H1 (cell line): ENCODE data around the gene MSANTD2. TPM values are rescaled to one million over a fixed set of nuclear protein-coding genes. Genes with fewer than 3 reads are reported as not detected.

Experiments used
- CTCF ChIA-PET: fragments of 300-600 bp; sonication (Branson Sonifier 250); formaldehyde crosslinking; loops from one replicate; lab custom pipeline; 2021; ENCODE audit not compliant: partially characterized antibody; lab: Charles Lee
- POLR2A ChIA-PET: fragments of 300-600 bp; sonication (Branson Sonifier 250); formaldehyde crosslinking; loops from one replicate; lab custom pipeline; 2021; ENCODE audit warnings: inconsistent platforms; ENCODE audit not compliant: partially characterized antibody; lab: Charles Lee
- DNase-seq, 2 experiments: peaks; one replicate each; pipeline versions ENCODE4 v3.0.0 to v3.0.0-alpha.2; 2010 to 2022; ENCODE audit warnings: low spot score in 2 of 2, low read depth in 1 of 2, mixed read lengths in 1 of 2
- FAIRE-seq: peaks from 2 replicates; lab custom pipeline; 2011; peaks lifted over from hg19 to GRCh38; lab: Jason Lieb, UNC
- H2AFZ ChIP-seq: 2 replicates; pipeline ENCODE4 v1.8.1; 2012; ENCODE audit warnings: low read length, inconsistent platforms
- H2AK5ac ChIP-seq: 2 replicates; pipeline ENCODE4 v1.6.1; 2013; ENCODE audit warnings: low read depth, low read length
- H2BK120ac ChIP-seq: replicated peaks from 2 replicates; pipeline ENCODE3; 2013; ENCODE audit warnings: low read depth, low read length, inconsistent platforms
- H2BK12ac ChIP-seq: 2 replicates; pipeline ENCODE4 v1.6.1; 2013; ENCODE audit warnings: low read depth, low read length
- H2BK15ac ChIP-seq: 2 replicates; pipeline ENCODE4 v1.6.1; 2013; ENCODE audit warnings: low read length
- H2BK20ac ChIP-seq: 2 replicates; pipeline ENCODE4 v1.6.1; 2013; ENCODE audit warnings: low read length
- H2BK5ac ChIP-seq: 2 replicates; pipeline ENCODE4 v1.6.1; 2013; ENCODE audit warnings: low read depth, low read length
- H3K14ac ChIP-seq: 2 replicates; pipeline ENCODE4 v1.6.1; 2013; ENCODE audit warnings: inconsistent platforms; ENCODE audit not compliant: insufficient read length
- H3K18ac ChIP-seq: 2 replicates; pipeline ENCODE4 v1.6.1; 2013; ENCODE audit warnings: low read length; ENCODE audit errors: extremely low read depth
- H3K23ac ChIP-seq: 2 replicates; pipeline ENCODE4 v1.6.1; 2013; ENCODE audit warnings: inconsistent platforms; ENCODE audit not compliant: insufficient read length
- H3K23me2 ChIP-seq: 2 replicates; pipeline ENCODE4 v1.6.1; 2013; ENCODE audit warnings: low read depth, low read length
- H3K27ac ChIP-seq: 2 replicates; pipeline ENCODE4 v1.6.1; 2011; ENCODE audit warnings: low read depth, low read length, inconsistent platforms
- H3K27me3 ChIP-seq, 4 experiments: replicated peaks in 1 of 4; 1 replicate in 1 of 4; 2 replicates in 3 of 4; pipeline versions ENCODE4 v1.6.1 to v1.8.1; 2011 to 2013; ENCODE audit warnings: low read length in 3 of 4, mild to moderate bottlenecking in 3 of 4, inconsistent platforms in 2 of 4, mixed read lengths in 2 of 4, moderate library complexity in 1 of 4; ENCODE audit not compliant: control insufficient read depth in 3 of 4, insufficient read depth in 3 of 4; ENCODE audit errors: extremely low read depth in 1 of 4
- H3K36me3 ChIP-seq, 4 experiments: 2 replicates each; pipeline versions ENCODE4 v1.6.1 to v1.8.1; 2011 to 2013; ENCODE audit warnings: mild to moderate bottlenecking in 4 of 4, low read length in 3 of 4, moderate library complexity in 2 of 4, control low read depth in 1 of 4, inconsistent platforms in 1 of 4; ENCODE audit not compliant: insufficient read depth in 4 of 4, control insufficient read depth in 2 of 4
- H3K4ac ChIP-seq: replicated peaks from 2 replicates; pipeline ENCODE3; 2013; ENCODE audit warnings: low read length, low read depth, mixed read lengths, inconsistent platforms; ENCODE audit not compliant: insufficient read length
- H3K4me1 ChIP-seq, 4 experiments: replicated peaks in 1 of 4; 1 replicate in 1 of 4; 2 replicates in 3 of 4; pipeline versions ENCODE4 v1.6.1 to v1.8.1; 2011 to 2013; ENCODE audit warnings: low read length in 3 of 4, inconsistent platforms in 2 of 4, mixed read lengths in 1 of 4; ENCODE audit not compliant: insufficient read depth in 4 of 4, control insufficient read depth in 3 of 4
- H3K4me2 ChIP-seq, 2 experiments: 2 replicates each; pipeline versions ENCODE4 v1.6.1 to v1.8.1; 2011 to 2013; ENCODE audit warnings: low read depth in 2 of 2, low read length in 2 of 2, control low read depth in 1 of 2, inconsistent platforms in 1 of 2, mild to moderate bottlenecking in 1 of 2; ENCODE audit not compliant: insufficient read depth in 1 of 2
- H3K4me3 ChIP-seq, 4 experiments: fragments of 200-600, 300-600 bp in 1 of 4; sonication (generic), shearing (Covaris generic), sonication (Bioruptor Twin) in 1 of 4; 2 replicates each; pipeline versions ENCODE4 v1.5.1 to v1.8.1; 2011 to 2016; ENCODE audit warnings: low read length in 4 of 4, low read depth in 3 of 4, control low read depth in 2 of 4, inconsistent platforms in 2 of 4, mild to moderate bottlenecking in 2 of 4, mixed read lengths in 1 of 4, moderate library complexity in 1 of 4; ENCODE audit not compliant: insufficient read depth in 2 of 4; ENCODE audit errors: extremely low read depth in 1 of 4
- H3K56ac ChIP-seq: replicated peaks from 2 replicates; pipeline ENCODE3; 2013; ENCODE audit warnings: low read depth, mild to moderate bottlenecking, mixed read lengths, low read length, inconsistent platforms; ENCODE audit not compliant: insufficient read length
- H3K79me1 ChIP-seq: 2 replicates; pipeline ENCODE4 v1.6.1; 2013; ENCODE audit warnings: low read depth, low read length, control low read depth
- H3K79me2 ChIP-seq, 2 experiments: 2 replicates each; pipeline versions ENCODE4 v1.6.1 to v1.8.1; 2012 to 2013; ENCODE audit warnings: low read length in 2 of 2, mild to moderate bottlenecking in 2 of 2, inconsistent platforms in 1 of 2; ENCODE audit not compliant: insufficient read depth in 2 of 2, control insufficient read depth in 1 of 2
- H3K9ac ChIP-seq, 4 experiments: replicated peaks in 1 of 4; 1 replicate in 1 of 4; 2 replicates in 3 of 4; pipeline versions ENCODE4 v1.6.1 to v1.8.1; 2011 to 2013; ENCODE audit warnings: low read depth in 3 of 4, low read length in 3 of 4, control low read depth in 2 of 4, mild to moderate bottlenecking in 2 of 4, moderate library complexity in 2 of 4, inconsistent platforms in 1 of 4; ENCODE audit errors: extremely low read depth in 1 of 4
- H3K9me3 ChIP-seq, 2 experiments: 2 replicates each; pipeline versions ENCODE4 v1.6.1 to v1.8.1; 2012 to 2013; ENCODE audit warnings: mild to moderate bottlenecking in 2 of 2, moderate library complexity in 2 of 2, control low read depth in 1 of 2, inconsistent platforms in 1 of 2, low read depth in 1 of 2, low read length in 1 of 2, mixed read lengths in 1 of 2; ENCODE audit not compliant: insufficient read depth in 2 of 2
- H4K20me1 ChIP-seq, 2 experiments: replicated peaks in 1 of 2; 2 replicates each; pipeline versions ENCODE3 to v1.8.1; 2011 to 2013; ENCODE audit warnings: inconsistent platforms in 2 of 2, low read length in 2 of 2, mild to moderate bottlenecking in 1 of 2; ENCODE audit not compliant: insufficient read depth in 2 of 2, control insufficient read depth in 1 of 2
- H4K5ac ChIP-seq: 2 replicates; pipeline ENCODE4 v1.6.1; 2013; ENCODE audit warnings: low read length, low read depth, mixed read lengths, inconsistent platforms; ENCODE audit not compliant: insufficient read length
- H4K8ac ChIP-seq: 2 replicates; pipeline ENCODE4 v1.8.0; 2013; ENCODE audit warnings: mild to moderate bottlenecking, moderate library complexity, low read length, inconsistent platforms; ENCODE audit not compliant: insufficient read depth; ENCODE audit errors: extremely low read depth
- H4K91ac ChIP-seq: replicated peaks from 2 replicates; pipeline ENCODE3; 2013; ENCODE audit warnings: low read length, mixed read lengths, inconsistent platforms; ENCODE audit not compliant: insufficient read length
- ASH2L ChIP-seq: fragments of 200-600, 300-600 bp; sonication (generic); IDR thresholded peaks from one replicate; pipeline ENCODE4 v1.7.1; 2017; ENCODE audit warnings: low read length
- CBX8 ChIP-seq: fragments of 300-800, 300-1000 bp; sonication (generic); IDR thresholded peaks from 2 replicates; pipeline ENCODE4 v1.7.1; 2016; ENCODE audit warnings: low read depth, low read length, borderline replicate concordance
- RAD21 ChIP-seq, 2 experiments: IDR thresholded peaks in 1 of 2; conservative IDR thresholded peaks in 1 of 2; 2 replicates each; pipeline ENCODE4 v1.6.1; 2011; ENCODE audit warnings: low read depth in 2 of 2, low read length in 2 of 2, improper control_type of control experiment in 1 of 2, inconsistent platforms in 1 of 2, mild to moderate bottlenecking in 1 of 2, moderate library complexity in 1 of 2
- RNF2 ChIP-seq: fragments of 200-900, 300-1000 bp; sonication (generic); IDR thresholded peaks from 2 replicates; pipeline ENCODE4 v1.7.1; 2016; ENCODE audit warnings: borderline replicate concordance, low read depth, mild to moderate bottlenecking, antibody characterized with exemption, low read length; ENCODE audit not compliant: poor library complexity, severe bottlenecking; ENCODE audit errors: missing control alignments
- SAP30 ChIP-seq: fragments of 300-600 bp; sonication (generic); IDR thresholded peaks from 2 replicates; pipeline ENCODE4 v1.7.1; 2012; ENCODE audit warnings: low read length, moderate library complexity, mild to moderate bottlenecking, inconsistent platforms; ENCODE audit not compliant: insufficient read depth, insufficient replicate concordance
- SUZ12 ChIP-seq: fragments of 200-600 bp; sonication (generic); IDR thresholded peaks from 2 replicates; pipeline ENCODE4 v1.6.1; 2012; ENCODE audit warnings: mild to moderate bottlenecking, inconsistent platforms, low read length, moderate library complexity, mixed read lengths
- WGBS, 2 experiments: shearing (Covaris generic) in 1 of 2; methylation state at CpG; one replicate each; pipeline versions ENCODE4 v1.1.6 to v1.1.7; 2013 to 2015; ENCODE audit warnings: low lambda C conversion rate in 2 of 2, mixed read lengths in 2 of 2, inconsistent platforms in 1 of 2, low coverage in 1 of 2, missing lambda C conversion rate in 1 of 2; ENCODE audit not compliant: insufficient replicate concordance in 2 of 2, insufficient coverage in 1 of 2, insufficient read length in 1 of 2; ENCODE audit errors: extremely low coverage in 1 of 2, missing lambda C conversion rate in 1 of 2; 5-methylcytosine and 5-hydroxymethylcytosine counted together
- polyA plus RNA-seq, 7 experiments: library from polyadenylated mRNA; depleted of rRNA in 3 of 7; stranded (reverse) in 5 of 7; unstranded in 2 of 7; fragments of >200 nt in 5 of 7; fragments of 200-250 nt in 2 of 7; gene quantifications; 1 replicate in 5 of 7; 2 replicates in 1 of 7; 4 replicates in 1 of 7; pipeline versions ENCODE4 v1.2.1 to v1.2.3, GENCODE V29; 2011 to 2013; ENCODE audit warnings: missing spikeins in 2 of 7, mixed read lengths in 2 of 7
- total RNA-seq: library from RNA; stranded (reverse); fragmentation: NEBNext Ultra II Directional; extraction: Animal tissue kit (Norgen Biotek cat#: 25700); gene quantifications from 2 replicates; pipeline ENCODE4 v1.2.1, GENCODE V29; 2021
- TF ChIP-seq, protein P1 (sequence below): IDR thresholded peaks from 2 replicates; pipeline ENCODE4 v1.6.1; 2011; ENCODE audit warnings: low read length, improper control_type of control experiment

Gene MSANTD2
- total and polyA plus RNA-seq, 2 of the 8 experiments (the other 6 are each of a cell fraction or from before 2014, with no cell fraction given) = 8.2 to 15.9 TPM

DNA sequence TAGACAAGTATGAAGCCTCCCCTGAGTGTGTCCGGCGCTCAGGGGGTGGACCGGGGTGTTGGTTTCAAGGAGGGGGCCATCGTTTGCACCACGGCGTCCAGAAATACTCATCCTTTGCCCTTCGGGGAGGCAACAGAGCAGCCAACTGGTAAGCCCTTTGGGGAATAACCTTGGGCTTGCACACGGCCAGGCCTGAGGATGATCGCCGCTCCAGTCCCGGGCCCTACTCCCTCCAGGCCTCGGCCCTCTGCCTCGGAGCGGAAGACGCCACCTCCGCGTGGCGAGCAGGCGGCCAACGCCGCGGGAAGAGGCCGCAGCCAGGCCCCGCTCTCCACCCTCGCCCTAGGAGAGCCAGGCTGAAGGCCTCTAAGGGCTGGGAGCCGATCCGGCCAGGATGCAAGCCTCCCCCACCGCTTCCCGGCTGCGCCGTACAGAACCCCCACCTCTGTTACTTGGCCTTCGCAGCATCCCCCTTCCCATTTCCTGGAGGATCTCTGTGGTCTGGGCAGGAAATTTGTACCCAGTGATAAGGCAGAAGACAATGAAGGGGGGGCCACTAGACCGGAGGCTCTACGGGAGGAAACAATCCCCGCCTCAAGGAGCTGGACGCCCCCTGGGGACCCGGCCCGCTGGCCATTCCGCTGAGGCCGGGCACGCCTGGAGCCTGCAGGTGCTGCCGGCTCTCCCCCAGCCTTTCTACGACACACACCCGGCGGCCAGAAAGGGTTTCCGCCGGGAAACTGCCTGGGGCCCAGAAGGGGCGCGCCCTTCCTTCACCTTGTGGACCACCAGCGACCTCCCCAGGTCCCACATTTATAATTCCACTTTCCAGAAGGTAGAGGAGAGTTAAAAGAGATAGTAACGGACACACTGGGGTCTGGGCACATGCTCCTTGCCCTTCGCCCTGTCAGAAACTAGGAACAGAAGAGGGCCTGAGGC is 40.7 kb downstream of the MSANTD2 start:
- no peak overlapping the region for H3K23ac ChIP-seq
- no peak overlapping the region for H2BK5ac ChIP-seq
- H3K4me2 ChIP-seq = peak overlapping the region; percentile 80 to 81
- no peak overlapping the region for H3K56ac ChIP-seq
- H4K5ac ChIP-seq = no peak overlapping the region
- no peaks in the 10 kb centered on the region for H3K79me1 ChIP-seq
- no peak overlapping the region for H2AFZ ChIP-seq
- POLR2A ChIA-PET = no interaction called here
- DNase-seq (peak in 1 of 2 experiments; percentile 72), FAIRE-seq (no peak)
- 3% methylated on average over 50 of the region's 52 CpGs; no CpG with 5 or more reads in 1 of the 2 experiments for WGBS, 2 experiments
- H3K18ac ChIP-seq = 0 out of 2 replicates have a peak overlapping the region, but pooled peaks have one; percentile 71
- H3K14ac ChIP-seq = no peak overlapping the region
- H4K20me1 ChIP-seq = peaks cover 20 to 36% of the 10 kb centered on the region in 2 experiments
- peak overlapping the region; percentile 18 to 58 (median 34); a peak in 6 of 8 replicates for H3K4me3 ChIP-seq
- peaks cover 6 to 41% (median 27%) of the 10 kb centered on the region in 4 experiments for H3K4me1 ChIP-seq
- H3K27me3 ChIP-seq = peaks cover 67 to 88% (median 81%) of the 10 kb centered on the region in 4 experiments
- peaks cover 0 to 3% (median 0%) of the 10 kb centered on the region in 4 experiments; a peak in 1 of 8 replicates for H3K36me3 ChIP-seq
- peak overlapping the region; percentile 43; the same call in 1 of the 2 replicates for H4K8ac ChIP-seq
- no peaks in the 10 kb centered on the region for H3K79me2 ChIP-seq
- peaks cover 17% of the 10 kb centered on the region; the same call in 1 of the 2 replicates for H3K23me2 ChIP-seq
- CTCF ChIA-PET = interaction anchor here (0.7 to 28.0 kb wide), 15 partner anchors 11 to 126 kb away, joined by 3 to 382 read pairs (median 10); partner anchors contain the start of genes NRGN and ROBO3
- no peak overlapping the region for H2BK15ac ChIP-seq
- H2BK120ac ChIP-seq = no peak overlapping the region
- H2AK5ac ChIP-seq = no peak overlapping the region
- H2BK12ac ChIP-seq = peak overlapping the region; percentile 68; the same call in 1 of the 2 replicates
- no peak overlapping the region for H3K9ac ChIP-seq
- no peak overlapping the region for H4K91ac ChIP-seq
- no peaks in the 10 kb centered on the region for H3K9me3 ChIP-seq
- H2BK20ac ChIP-seq = no peak overlapping the region
- no peak overlapping the region for H3K27ac ChIP-seq
- peak overlapping the region; percentile 8 for H3K4ac ChIP-seq
- TF ChIP-seq SAP30 (no peak), SUZ12 (peak; percentile 90), ASH2L (peak; percentile 4), CBX8 (0 out of 2 replicates have a peak, but pooled peaks have one; percentile 4), RAD21 (IDR thresholded peaks at IDR 0.05 in 1 of 2, conservative IDR thresholded peaks at IDR 0.05 in 1 of 2; ENCODE audit: low read depth in 2 of 2, low read length in 2 of 2) (peak in 1 of 2 experiments; percentile 2; a peak in 1 of 4 replicates), RNF2 (peak; percentile 85)
- TF ChIP-seq, protein P1, sequence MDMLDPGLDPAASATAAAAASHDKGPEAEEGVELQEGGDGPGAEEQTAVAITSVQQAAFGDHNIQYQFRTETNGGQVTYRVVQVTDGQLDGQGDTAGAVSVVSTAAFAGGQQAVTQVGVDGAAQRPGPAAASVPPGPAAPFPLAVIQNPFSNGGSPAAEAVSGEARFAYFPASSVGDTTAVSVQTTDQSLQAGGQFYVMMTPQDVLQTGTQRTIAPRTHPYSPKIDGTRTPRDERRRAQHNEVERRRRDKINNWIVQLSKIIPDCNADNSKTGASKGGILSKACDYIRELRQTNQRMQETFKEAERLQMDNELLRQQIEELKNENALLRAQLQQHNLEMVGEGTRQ = no peak
